WTC11 (cell line): ENCODE measurements around the gene NRP2.

Experiments
- CTCF ChIP-seq: fragments of 200-600 bp; IDR thresholded peaks from 2 replicates; pipeline ENCODE4 v1.8.0; 2022; ENCODE audit warnings: antibody characterized with exemption
- NR2C2 ChIP-seq: sonication (generic); formaldehyde crosslinking; IDR thresholded peaks from 2 replicates; pipeline ENCODE4 v1.8.0; 2022; ENCODE audit warnings: mild to moderate bottlenecking, missing genetic modification reagents

- no peak for TF ChIP-seq CTCF
- no peak for TF ChIP-seq NR2C2
Measured at GRCh38 chr2:205768341-205768740, 86.0 kb downstream of the NRP2 start.
